ENCODE measurements around the gene APMAP.

The APMAP gene

DNA sequence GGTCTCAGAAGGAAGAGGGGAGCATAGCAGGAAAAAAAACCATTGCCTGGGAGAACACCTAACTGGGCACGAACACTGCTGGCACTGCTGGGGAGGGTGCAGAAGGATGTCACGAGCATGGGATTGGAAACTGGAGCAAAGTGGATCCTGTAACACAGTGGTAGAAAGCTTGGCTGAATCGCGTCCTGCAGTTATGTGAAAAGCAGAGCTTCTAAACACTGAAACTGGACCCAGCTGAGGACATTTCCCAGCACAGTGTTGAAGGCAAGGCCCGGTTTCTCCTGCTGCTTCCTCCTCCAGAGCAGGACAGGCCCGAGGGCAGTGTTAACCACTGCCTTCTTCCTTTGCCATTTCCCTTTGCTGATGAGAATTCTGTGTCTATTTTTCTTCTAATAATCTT lies 6.7 kb downstream of the APMAP start:
- no peak for DNase-seq

DNA sequence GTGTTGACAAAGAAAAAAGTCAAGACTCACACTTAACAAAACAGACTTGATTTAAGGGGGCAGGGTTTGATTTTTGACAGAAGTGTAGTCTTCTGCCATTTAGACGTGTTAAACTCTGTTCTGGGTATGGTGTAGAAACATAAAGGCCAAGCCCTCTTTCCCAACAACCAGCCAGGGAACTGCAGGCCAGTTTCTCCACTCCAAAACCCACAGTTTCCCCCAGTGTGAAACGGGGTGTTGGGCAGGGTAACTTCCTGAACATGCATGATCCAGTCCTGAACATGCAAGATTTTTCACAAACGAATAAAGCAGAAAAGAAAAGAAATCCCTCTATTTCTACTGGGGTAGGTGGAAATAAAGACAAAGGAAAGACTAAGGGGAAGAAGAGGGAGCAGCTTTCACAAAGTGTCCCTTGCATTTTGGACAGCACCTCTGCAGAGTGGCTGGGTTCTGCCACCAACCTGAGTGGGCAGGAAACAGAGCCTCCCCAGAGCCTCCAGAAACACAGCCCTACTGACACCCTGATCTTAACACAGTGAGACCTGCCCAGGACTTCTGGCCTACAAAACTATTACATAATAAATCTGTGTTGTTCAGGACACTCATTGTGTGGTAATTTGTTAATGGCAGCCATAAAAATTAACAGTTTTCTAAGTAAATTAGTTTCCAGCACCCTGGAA lies 7.5 kb downstream of the APMAP start:
- DNase-seq: no peak

DNA sequence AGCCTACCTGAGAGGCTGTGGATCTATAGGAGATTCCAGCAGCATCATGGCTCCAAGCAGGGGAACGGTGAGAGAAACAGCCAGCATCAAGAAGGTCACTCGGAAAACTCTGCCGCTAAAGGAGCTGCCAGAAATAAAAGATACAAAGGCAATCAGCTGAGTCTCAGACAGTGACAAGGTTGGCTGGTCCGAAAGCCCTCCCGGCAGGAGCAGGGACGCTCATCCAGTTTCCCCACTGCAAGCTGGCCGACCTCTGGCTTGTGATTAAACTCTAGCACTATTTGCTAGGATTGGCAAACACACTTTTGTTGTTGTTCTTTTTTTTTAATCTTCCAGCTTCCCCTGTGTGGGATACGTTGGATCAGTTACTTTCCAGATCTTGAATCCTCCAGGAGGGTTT lies 8.7 kb downstream of the APMAP start:
- no peak for DNase-seq

DNA sequence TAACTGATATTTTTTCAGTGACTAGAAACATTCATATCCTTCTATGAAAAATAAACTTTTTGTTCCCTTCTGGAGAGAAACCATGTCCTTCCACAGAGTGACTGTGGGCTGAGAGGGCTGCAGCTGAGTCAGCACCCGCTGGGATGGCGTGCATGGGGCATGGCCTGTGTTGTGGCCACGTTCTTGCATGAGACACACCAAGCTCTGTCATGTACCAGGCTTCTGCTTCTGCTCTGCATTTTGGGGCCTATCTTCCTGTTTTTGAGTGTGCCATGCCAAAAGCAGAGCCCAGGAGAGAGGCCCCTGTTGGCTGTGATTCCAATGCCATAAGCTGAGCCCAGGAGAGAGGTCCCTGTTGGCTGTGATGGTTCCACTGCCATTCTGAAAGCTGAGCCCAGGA lies 10.8 kb downstream of the APMAP start:
- DNase-seq: no peak

DNA sequence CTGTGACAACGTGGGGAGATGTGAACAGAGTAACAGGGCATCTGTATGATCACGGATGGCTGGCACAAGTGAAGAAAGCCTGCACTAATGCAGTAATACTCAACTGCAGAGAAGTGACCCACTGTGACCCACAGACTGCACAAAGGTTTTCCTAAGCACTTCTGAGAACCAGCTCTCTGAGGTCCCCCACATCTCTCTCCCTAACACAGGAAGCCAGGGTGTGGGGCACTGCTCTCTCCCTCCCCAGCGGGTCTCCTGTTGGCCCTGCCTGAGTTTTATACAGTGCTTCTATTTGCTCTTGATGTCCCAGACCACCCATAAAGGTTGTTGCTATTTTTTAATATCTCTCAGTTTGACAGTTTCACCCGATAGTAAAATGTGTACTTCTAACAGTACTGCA lies 11.3 kb downstream of the APMAP start:
- DNase-seq: no peak

DNA sequence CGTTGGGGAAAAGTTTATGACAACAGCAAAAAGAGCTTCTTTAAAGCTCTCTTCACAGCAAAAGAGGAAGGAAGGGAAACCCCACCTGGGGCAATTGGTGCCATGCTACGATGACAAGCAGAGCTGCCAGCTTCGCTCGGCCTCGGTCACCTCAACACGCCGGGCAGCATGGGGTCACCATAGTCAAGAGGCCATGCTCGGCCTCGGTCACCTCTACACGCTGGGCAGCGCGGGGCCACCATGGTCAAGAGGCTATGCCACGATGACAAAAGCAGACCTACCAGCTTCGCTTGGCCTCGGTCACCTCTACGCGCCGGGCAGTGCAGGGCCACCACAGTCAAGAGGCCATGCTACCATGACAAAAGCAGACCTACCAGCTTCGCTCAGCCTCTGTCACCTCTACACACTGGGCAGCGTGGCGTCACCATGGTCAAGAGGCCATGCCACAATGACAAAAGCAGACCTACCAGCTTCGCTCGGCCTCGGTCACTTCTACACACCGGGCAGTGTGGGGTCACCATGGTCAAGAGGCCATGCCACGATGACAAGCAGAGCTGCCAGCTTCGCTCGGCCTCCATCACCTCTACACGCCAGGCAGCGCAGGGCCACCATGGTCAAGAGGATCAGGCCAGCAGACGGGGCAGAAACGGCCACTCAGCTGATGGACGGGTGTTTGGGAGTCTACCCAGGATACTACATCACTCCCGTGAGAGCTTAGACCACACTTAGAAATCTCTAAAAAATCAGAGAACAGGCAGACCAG lies 12.1 kb downstream of the APMAP start:
- DNase-seq: no peak

DNA sequence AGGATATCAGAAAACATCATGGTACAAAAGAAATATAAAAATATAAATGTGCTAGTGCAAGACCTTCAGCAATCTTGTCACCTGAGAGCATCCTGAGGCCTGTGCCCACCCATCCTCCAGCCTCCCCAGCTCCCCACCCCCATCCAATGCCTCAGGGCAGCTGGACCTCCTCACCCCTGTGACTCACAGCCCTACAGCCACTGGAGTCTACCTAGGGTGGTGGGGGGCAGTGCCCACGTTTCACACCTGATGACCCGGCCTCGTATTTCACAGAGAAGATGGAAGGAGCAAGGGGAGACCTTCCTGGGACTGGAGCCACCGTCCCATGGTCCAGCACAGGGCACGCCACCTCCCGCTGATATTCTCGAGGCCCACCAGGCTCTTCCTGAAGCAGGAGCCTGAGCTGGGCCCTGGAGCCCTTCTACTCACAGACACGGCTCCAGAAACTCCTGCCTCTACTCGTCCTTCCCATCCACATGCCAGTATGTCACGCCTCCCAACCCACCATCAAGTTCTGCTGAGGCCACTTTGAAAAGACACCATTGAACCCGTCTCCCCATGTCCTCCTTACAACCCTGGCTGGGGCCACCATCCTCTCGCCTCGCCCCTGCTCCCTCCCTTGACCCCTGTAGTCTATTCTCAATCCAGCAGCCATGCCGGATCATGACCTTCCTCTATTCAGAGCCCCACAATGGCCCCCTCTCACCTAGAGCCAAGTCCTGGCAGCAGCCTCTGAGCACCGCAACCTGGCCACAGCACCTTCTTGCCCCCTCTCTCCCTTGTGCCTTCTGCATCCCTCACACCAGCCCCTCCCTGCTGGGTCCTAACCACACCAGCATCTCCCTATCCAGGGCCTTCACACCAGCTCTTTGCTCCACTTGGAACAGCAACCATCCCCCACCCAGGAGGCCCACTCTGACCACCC lies 13.3 kb downstream of the APMAP start:
- no peak for DNase-seq

DNA sequence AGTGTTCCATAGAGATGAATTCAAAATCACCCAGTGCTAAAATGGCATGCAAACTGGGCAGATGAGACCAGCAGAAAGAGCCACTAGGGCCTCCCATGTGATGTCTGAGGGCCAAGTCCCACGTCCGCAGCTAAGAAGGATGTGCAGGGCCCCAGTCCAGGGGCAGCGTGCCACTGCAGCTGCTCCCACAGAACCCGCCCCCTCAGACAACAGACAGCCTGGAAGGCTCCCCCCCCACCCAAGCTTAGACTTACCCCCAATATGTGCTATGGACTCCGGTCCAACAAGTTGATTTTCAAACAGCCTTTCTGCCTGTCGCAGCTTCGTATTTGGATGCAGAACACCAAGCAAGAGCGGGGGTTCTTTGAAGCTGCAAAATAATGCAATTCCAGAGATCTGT lies 14.0 kb downstream of the APMAP start:
- DNase-seq: no peak

DNA sequence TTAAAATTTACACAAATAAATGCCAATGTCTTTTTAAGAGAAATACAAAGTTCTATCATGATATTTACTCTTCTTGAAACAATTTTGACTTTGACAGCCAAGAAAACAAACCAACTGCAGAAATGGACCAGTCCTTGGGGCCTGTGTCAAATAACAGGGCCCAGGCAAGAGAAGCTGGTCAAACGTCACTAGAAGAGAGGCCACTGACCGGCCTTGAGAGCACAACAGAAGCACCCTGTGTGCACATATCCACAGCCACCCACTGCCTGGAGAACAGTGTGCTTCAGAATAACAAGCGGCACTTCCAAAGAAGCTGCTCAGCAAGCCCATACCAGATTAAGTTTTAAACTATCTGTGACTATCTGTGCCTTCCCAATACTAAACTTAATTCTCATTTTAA lies 14.8 kb downstream of the APMAP start:
- DNase-seq: no peak

DNA sequence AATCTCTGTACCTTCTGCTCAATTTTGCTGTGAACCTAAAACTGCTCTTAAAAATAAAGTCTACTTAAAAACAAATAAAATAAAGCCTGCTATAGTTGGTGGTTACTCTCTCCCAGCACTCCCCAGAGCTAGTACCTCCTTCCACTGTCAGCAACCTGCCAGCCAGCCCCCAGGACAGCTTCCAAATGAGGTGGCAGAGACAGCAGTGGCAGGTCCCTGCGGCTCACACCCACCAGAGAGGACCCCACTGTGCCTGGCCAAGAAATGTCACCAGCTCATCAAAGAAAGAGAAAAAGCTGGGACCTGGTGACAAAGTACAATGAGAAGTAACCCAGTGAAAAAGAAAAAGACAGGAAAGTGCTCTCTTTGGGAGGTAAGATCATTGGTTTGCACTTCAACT lies 15.2 kb downstream of the APMAP start:
- DNase-seq: no peak

DNA sequence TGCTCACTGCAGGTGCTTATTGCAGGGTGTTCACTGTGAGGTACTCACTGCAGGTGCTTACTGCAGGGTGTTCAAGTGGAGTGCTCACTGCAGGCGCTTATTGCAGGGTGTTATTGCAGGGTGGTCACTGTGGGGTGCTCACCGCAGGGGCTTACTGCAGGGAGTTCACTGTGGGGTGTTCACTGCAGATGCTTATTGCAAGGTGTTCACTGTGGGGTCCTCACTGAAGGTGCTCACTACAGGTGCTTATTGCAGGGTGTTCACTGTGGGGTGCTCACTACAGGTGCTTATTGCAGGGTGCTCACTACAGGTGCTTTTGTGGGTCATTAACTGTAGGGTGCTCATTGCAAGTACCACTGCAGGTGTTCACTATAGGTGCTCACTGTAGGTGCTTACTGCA lies 20.2 kb downstream of the APMAP start:
- no peak for DNase-seq

DNA sequence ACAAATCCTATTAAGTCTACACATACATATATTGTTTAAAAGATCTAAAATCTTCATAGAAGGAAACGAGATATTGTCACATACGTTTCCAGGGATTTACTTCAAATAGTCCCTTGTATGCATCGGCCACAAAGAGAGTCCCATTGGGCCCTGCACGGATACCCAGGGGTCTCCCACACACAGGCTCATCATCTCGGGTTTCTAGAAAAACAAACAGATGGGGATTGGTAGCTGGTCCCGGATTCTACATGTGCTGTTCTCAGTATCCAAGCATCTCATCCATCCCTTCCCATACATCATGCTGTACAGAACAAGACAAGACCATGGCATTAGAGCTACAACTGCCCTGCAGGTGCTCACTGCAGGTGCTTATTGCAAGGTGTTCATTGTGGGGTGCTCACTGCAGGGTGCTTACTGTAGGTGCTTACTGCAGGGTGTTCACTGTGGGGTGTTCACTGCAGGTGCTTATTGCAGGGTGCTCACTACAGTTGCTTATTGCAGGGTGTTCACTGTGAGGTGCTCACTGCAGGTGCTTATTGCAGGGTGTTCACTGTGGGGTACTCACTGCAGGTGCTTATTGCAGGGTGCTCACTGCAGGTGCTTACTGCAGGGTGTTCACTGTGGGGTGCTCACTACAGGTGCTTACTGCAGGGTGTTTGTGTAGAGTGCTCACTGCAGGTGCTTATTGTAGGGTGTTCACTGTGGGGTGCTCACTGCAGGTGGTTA lies 21.0 kb downstream of the APMAP start:
- no peak for DNase-seq

DNA sequence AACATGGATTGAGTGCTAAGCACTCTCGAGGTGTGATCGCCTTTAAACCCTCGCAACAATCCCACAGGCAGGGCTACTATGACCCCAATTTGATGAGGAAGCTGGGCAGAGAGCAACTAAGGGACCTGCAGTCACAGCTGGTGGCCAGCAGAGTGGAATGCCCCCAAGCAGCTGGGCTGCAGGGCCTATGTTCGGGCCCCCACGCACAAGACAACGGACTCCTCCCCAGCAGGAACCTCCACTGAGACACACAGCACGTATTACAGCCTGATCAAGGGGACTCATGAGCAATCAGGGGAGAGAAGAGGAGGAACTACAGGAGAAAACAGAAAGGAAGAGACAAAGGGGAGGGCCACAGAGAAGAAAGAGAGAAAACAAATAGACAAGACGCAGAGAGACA lies 21.8 kb downstream of the APMAP start:
- DNase-seq: no peak

DNA sequence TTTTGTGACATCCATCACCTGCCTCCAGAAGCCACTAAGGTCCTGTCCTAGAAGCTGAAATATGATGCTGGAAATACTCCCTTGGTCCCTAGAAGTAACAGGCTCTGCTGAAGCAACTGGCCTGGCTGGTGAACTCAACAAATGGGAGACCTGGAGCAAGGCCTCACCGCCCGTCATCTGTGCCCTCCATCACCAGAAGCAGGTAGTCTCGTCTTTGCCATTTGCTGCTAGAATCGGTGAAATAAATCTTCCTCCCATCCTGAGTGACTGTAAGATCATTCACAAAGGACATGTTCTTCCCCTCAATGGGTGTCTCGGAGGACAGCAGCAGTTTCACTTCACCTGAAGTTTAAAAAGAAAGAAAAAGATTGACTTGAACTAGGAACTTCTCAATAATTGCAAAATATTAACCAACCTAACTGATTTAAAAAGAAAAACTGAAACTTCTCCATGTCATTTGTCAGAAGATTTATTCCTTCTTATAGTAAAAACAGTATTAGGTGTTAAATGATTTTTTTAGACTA lies 22.5 kb downstream of the APMAP start:
- no peak for DNase-seq

DNA sequence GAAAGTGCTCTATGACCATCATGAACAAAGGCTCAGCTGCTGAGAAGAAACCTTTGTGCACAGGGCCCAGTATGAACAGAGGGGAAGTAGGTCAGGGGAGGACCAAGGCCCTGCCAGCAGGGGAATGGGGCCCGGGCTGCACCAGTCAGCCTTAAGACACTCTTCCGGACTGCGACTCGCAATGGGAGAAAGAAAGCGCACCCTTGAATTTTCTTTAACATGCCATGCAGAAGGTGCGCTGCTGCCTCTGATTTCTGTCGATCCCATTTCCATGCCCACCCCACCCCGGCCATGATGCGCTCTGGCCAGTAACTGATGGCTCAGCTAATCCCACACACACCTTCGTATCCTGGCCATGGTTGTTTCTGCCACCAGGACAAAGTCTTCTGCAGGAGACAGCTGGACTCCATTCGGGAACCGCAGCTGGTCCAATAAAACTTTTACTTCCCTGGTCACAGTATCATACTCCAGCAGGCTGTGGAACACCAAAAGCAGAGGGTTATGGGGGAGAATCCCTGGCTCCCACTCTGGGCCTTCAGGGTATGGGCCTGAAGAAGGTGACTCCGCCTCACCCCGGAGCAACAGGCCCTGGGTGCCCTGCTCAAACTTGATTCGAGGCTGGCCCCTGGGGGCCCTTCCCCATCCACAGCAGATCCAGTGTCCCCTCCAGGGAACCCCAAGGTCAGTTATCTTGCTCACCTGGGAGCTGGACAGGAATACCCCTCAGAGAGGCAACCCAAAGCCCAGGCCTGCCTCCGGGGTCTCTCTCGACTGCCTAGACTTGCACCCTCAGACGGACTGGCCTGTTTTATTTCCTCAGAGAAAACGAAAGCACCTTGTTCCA lies 23.1 kb downstream of the APMAP start:
- no peak for DNase-seq

DNA sequence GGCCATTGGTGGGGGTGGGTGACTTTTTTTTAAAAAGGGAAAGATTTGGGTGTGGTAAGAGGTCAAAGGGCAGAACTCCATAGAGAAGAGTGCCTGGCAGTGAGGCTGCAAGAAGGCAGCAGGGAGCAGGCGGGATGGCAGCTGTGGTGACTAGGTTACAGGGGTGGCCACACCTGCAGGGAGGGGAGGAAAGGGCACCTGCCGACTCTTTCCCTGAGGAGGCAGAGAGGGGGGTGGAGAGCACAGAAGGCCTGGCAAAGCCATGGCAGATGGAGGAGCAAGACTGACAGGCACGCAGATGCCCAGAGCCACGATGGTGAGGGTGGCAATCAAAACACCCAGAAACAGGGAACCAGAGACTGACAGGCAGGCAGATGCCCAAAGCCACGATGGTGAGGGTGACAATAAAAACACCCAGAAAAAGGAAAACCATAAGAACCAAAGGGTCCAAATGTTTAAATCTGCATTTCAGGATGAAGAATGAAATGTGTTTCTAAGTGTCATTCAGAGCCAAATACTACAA lies 24.2 kb downstream of the APMAP start:
- no peak for DNase-seq

DNA sequence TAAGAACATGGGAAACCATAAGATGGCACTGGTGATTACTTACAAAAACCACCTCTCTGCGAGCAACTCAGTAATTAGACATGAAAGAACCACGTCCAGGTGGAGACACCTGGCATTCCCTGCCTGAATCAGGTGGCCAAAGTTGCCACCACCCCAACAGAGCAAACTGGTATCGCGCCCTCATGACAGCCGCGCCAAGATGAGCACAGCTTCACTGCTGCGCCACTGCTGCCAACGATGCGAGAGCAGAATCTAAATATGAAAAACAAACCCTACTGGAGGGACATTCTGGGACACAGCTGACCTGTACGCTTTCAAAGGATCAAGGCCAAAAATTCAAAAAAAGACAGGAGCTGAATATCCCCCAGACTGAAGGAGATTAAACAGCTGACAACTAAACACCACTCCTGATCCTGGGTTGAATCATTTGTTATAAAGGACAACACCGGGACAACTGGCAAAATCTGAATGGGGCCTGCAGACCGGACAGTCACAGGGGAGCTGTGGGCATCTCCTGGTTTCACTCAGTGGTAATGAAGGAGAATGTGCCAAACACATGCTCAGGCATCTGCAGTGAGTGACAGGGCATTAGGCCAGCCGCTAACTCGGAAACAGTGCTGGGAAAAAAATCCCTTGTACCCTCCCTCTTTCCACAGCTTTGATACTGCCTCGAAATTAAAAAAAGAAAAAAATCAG lies 26.1 kb downstream of the APMAP start:
- no peak for DNase-seq

DNA sequence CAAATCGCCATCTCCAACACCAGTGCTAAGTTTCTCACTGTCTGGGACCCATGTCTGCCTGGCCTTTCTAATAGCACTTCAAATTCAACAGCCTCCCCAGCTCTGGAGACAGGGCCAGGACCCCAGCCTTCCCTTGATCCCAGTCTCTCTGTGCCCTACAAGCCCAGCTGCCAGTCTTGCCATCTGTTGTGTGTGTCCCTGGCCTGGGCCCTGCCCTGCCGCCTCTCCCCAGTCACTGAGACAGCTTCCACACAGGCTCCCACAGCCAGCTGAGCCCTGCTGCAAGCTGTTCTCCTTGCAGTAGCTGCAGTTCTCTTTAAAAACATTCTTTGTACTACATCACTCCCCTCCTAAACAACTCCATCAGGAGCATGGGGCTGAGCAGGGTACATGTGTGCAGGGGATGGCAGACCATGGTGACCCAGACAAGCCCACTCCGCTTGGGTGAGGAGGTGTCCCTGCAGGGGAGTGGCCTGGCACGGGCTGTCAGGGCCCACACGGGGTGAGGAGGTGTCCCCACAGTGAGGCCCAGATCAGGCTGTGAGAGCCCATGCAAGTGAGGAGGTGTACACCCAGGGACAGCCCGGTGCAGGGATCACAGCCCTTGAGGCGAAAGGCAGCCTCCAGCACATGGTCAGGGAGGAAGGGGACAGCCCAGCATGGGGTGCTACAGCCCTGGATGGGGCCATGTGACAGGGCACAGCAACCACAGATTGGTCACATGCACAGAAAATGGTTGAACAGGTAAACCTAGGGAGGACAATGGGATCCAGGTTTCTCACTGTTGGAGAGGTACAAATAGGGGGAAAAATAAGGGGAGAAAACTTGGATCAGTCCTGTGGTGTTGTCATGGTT lies 27.3 kb downstream of the APMAP start:
- no peak for DNase-seq

DNA sequence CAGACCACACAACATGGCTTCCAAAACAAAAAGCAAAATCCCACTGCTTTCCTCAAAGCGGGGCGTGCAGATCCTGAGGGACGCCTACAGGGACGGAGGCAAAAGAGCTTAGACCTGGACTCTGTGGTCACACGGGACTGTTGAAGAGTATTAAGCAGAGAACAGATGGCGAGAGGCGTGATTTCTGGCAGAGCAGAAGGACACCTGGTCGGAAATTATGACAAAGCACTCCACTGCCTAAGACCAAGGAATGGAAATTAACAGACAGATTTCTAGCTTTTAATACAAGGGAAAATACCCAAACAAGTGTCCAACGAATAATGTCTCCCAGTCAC lies 28.1 kb downstream of the APMAP start:
- DNase-seq: no peak

Measured in NCI-H1048 (cell line).